Measurements from ENCODE around the gene GJD4. TPM values are rescaled to one million over a fixed set of nuclear protein-coding genes. Genes with fewer than 3 reads are reported as not detected.

GJD4 gene
- total RNA-seq, 1 donor from 2014 or later, result not detected

DNA sequence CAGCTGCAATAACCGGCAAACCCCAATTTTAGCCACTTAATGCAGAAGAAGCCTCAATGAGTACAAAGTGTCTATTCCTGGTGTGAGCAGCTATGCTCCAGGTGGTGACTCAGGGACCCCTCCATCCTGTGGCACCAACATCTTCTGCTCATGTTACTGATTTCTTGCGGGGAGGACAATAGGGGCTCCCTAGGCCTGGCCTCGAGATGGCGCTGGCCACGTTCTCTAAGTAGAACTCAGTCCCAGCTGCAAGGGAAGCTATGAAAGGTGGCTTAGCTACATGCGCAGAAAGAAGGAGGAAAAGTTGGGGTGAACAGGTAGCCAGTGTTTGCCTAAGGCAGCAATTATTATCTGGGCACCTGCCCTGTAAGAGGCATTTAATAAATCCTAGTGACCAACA, 6.6 kb downstream of the GJD4 start:
- DNase-seq (ENCODE audit: low spot score) (no peak), ATAC-seq (no peak)
- intact Hi-C loops (cut with DNase I), result no loop called here

DNA sequence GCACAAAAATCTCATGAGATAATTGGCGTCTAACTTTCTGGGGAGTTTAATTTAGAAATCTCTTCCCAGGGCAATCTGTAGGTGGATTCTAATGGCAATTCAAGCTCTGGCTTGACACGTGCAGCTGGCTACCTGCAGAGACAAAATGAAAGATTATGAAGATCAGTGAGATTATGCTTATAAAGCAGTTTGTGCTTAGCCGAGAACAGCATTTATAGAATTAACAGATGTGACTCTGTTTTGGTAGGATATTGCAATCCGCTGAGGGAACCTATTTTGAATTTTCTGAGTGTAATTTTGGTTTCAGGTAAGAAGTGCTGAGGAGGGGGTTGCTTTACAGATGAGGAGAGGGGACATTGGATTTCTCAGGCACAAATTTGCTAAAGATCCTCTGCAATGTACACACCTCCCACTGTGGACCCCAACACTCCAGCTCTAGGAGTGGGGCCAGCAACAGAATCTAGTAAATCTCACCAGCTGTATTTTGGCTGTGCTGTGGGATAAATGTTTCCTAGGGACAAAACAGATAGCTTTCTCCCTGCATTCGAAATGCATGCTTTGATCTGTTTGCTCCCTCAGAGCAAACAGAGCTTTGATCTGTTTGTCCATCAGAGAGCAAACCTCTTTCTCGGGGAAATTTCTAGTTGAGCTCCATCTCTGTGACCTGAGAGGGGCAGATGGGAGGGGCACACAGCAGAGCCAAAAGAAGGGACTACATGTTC, 7.4 kb downstream of the GJD4 start:
- no peak for ATAC-seq

DNA sequence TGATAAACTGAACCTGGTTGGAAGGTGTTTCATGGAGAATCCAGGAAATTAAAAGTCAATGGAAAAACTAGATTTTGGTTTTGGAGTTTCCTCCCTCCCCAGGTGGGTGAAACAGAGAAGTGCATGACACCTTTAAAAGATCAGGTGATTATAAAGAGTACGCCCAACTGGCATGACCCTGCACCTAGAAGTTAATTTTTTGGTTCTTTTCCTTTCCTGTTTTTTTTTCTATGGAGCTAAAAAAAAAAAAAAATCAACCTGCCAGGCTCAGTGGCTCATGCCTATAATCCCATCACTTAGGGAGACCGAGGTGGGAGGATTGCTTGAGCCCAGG, 7.9 kb downstream of the GJD4 start:
- ATAC-seq, result no peak
- intact Hi-C loops (cut with DNase I), result no loop called here

More for the DNA sequence above, 7.4 kb downstream of the GJD4 start:
- no peak for DNase-seq (ENCODE audit: low spot score)
- intact Hi-C loops (cut with DNase I), result no loop called here

DNA sequence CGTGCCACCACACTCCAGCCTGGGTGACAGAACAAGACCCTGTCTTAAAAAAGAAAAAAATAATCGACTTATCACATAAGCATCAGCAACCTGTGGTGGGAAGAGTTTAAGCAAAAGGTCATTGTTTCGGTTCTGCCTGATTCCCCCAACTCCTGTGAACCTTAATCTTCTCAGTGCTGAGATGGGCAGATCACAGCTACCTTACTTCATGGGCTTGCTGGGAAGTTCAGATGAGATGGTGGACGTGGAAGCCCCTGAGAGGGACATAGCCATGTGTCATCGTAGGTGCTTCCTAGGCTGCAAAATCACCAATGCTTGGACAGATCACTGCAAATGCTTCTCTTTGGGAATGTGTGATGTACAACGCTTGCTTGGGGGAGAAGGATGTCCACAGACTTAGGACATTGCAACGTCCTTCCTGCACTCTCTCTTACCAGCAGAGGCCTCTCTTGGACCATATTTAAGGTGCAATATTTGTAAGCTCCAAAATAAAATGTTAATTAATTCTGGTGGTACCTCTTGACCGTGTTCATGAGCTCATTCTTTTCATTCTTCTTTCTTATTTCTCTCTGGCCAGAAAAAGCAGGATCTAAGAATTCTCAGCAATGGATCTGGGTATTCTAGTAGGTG, 8.6 kb downstream of the GJD4 start:
- intact Hi-C loops (cut with DNase I), result no loop called here
- ATAC-seq, result peak; percentile 73
- no peak for DNase-seq (ENCODE audit: low spot score)

More for the DNA sequence above, 7.9 kb downstream of the GJD4 start:
- DNase-seq (ENCODE audit: low spot score), result no peak

DNA sequence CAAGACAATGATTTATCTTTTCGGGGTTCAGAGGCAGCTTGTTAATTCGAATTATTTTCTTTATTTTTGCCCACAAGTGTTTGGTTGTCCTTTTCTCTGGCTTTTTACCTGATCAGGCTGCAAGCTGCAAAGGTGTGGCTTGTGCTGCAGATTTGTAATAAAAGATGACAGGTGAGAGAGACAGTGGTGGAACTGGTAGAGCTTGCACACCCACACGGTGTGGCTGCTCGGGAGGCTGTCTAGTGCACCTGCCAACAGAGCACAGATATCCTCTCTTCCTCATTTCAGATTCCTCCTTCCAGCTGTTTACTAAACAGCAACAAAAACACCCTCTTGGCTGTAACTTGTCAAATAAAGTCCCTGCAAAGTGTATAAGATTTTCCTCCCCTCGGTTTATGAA, 9.2 kb downstream of the GJD4 start:
- ATAC-seq (no peak), DNase-seq (ENCODE audit: low spot score) (no peak)
- intact Hi-C loops (cut with DNase I), result no loop called here

DNA sequence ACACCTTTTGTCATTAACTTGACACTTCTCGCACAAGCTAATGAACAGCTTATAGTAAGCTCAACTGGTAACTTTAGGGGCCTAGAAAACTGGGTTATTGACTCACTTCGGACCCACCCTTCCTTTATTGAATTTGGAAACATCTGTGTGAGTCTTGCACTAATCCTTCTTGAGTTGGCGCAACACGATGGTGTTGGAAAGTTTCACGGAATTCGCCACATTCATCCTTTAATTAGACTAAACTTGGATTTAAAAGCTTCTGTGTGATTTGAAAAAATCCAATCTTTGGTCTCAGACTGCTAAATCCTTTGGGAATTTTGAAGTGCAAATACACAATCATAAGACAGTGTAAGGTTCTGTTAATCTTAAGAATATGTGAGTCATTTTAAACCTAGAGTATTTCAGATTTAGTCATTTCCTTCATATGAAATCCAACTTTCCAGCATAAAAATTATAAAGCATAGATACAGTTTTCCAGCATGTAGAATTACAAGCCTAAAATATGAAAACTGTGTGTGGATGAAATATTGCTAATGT, 21.9 kb downstream of the GJD4 start:
- no peak for ATAC-seq
- intact Hi-C loops (cut with DNase I), result no loop called here
- DNase-seq (ENCODE audit: low spot score), result no peak

DNA sequence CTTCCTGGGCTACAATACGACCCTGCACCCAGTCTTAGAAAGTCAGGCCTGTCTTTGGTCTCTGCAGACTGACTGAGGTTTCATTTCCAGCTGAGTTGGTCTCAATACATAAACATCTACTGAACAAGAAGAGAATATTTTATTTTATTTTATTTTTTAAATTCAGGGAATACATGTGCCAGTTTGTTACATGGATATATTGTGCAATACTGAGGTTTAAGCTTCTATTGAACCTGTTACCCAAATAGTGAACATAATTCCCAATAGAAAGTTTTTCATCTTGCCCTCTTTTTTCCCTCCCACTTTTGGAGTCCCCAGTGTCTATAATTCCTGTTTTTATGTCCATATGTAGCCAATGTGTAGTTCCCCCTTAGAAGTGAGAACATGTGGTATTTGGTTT, 26.3 kb downstream of the GJD4 start:
- intact Hi-C loops (cut with DNase I), result no loop called here
- ATAC-seq, result no peak
- no peak for DNase-seq (ENCODE audit: low spot score)

DNA sequence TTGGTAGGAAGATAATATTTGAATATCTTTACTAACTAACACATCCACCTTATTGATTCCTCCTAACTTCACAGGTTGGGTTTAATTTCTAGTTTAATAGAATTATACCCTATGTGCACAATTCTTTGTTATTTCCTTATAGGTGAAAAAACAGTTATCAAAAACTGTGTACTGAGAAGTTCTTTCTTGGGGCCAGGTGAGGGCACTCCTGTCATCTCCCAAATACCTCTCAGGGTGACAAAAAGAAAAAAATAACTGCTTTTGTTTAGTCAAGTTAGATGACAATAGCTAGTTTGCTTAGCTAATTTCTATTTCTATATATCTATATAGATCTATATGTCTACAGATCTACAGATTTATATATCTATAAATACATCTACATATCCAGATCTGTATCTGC, 26.9 kb downstream of the GJD4 start:
- no peak for ATAC-seq
- no peak for DNase-seq (ENCODE audit: low spot score)
- intact Hi-C loops (cut with DNase I), result no loop called here

DNA sequence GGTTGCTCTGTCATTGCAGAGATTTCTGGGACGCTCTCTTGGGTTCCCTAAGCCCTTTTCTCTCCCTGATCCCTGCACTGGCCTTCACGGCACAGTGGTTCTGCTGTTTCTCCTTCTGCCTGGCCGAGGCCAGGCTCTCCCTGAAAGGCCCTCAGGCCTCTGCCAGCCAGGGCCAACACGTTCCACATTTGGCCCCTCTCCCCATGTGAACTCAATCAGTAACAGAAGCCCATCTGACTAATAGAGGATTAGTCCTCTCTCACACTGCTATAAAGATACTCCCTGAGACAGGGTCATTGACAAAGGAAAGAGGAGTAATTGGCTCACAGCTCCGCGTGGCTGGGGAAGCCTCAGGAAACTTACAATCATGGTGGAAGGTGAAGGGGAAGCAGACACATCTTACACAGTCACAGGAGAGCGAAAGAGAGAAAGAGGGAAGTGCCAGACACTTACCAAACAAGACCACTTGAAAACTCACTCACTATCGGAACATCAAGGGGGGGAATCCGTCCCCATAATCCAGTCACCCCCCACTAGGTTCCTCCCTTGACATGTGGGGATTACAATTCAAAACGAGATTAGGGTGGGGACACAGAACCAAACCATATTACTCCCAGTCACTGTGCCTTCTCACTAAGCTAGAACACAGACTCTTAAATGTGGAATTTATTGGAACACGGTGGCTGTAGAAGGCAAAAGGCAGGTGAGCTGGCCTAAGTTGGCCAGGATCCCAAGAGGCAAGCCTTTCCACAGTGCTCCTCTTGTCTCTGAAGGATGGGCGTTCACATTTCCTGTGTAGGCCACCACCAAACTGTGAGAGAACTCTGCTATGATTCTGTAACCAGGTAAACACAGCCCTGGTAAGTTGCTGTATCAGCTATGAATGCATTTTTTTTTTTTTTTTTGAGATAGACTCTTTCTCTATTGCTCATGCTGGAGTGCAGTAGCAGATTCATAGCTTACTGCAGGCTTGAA, 28.2 kb downstream of the GJD4 start:
- DNase-seq (ENCODE audit: low spot score), result no peak
- intact Hi-C loops (cut with DNase I), result no loop called here
- ATAC-seq, result no peak

DNA sequence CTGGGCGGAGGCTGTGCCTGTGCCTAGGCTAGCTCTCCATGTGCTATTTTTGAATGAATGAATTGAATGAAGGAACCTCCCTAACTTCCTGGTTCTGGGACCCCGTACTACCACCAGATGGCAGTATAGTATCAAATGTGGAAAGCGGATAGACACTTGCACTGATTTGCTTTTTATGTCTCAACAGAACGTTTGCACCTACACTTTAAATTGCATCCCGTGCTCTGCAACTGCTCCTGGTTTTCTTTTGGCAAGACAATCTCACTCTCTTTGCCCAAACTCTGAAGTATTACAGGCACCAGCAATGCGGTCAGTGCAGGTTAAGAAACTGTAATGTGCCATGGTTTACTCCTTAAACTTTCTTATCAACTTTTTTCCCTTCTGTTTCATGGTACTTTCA, 30.4 kb downstream of the GJD4 start:
- ATAC-seq (peak; percentile 66), DNase-seq (ENCODE audit: low spot score) (no peak)
- intact Hi-C loops (cut with DNase I), result no loop called here

DNA sequence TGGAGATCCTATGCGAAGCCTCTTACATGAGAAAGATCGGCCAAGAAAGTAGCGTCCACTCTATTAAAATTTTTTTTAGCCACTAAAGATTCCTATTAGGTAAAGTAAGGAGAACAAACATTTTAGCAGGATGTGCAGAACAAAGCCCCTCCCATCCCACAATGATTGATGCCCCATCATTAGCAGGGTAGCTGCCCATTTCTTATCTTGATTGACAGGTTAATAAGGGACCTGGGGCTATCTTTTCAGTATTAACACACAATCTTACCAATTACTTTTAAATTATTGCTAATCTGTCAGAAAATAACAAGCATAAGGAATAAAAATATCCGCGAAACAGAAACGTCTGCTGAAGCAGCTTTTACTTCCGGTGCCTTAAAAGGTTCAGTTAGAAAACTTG, 31.8 kb downstream of the GJD4 start:
- intact Hi-C loops (cut with DNase I), result no loop called here
- no peak for DNase-seq (ENCODE audit: low spot score)
- no peak for ATAC-seq

DNA sequence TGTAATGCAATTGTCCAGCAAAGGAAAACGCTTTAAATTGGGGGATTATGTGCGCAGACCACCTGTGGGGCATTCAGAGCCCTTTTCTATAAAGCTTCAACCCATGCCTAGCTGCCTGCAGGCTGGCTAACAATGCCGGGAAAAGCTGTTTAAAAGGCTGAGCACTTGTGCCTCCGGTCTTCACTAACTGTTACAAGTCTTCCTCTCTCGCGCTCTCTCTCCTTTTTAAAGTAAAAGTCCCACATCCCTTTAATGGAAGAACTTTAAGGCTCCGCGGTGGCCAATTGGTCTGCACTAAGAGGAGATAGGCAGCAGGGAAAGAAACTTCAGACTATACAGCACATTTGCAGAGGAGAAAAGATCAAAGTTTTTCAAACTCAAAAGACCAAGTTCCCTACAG, 32.3 kb downstream of the GJD4 start:
- intact Hi-C loops (cut with DNase I), result no loop called here
- DNase-seq (ENCODE audit: low spot score), result no peak
- ATAC-seq, result no peak

DNA sequence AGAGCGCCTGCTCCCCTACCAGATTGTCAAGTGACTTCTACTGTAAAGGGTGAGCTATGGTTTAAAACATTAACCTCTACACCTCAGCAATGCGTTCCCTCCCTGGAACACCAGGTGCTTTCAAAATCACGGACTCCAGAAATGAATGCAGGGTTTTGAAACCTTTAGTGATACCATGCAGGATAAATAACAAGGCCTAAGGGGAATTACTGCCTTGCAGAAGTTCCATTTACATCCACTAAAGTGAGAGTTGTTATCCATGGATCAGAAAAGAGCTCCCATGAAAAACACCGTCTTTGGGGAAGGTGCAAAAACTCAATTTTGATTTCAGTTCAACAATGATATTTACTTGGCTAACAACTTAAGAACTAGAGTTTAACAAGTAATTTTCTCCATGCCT, 33.0 kb downstream of the GJD4 start:
- ATAC-seq (no peak), DNase-seq (ENCODE audit: low spot score) (no peak)
- intact Hi-C loops (cut with DNase I), result no loop called here

DNA sequence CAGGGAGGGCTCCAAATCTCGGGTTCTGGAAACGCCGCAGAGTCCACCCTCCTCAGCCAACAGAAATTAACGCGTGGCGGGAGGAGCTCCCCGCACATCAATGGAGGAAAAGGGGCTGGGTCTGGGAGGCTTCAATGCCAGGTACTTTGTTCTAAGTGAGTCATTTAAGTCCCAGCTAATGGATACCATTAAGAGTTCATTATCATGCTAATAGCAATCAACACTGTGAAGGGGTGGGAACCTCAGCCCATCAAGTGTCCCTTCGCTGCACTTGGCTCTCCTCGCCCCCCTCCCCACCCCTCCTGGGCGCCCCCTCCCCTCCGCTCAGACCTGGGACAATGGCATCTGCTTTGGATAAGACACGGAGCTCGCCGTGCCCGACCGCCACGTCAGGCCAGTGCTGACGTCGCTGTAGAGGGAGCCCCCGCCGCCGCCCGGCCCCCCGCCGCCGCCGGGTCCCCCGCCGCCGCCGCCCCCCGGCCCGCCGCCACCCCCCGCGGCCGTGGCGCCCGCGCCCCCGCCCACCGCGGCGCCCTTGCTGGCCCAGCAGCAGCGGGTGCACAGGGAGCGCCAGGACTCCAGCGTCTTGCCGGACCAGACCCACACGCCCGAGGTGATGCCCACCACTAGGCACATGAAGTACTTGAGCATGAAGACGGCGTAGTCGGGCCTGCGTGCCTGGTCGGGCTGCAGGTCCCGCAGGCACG, 34.0 kb downstream of the GJD4 start:
- ATAC-seq, result no peak
- no peak for DNase-seq (ENCODE audit: low spot score)
- intact Hi-C loops (cut with DNase I), result no loop called here

DNA sequence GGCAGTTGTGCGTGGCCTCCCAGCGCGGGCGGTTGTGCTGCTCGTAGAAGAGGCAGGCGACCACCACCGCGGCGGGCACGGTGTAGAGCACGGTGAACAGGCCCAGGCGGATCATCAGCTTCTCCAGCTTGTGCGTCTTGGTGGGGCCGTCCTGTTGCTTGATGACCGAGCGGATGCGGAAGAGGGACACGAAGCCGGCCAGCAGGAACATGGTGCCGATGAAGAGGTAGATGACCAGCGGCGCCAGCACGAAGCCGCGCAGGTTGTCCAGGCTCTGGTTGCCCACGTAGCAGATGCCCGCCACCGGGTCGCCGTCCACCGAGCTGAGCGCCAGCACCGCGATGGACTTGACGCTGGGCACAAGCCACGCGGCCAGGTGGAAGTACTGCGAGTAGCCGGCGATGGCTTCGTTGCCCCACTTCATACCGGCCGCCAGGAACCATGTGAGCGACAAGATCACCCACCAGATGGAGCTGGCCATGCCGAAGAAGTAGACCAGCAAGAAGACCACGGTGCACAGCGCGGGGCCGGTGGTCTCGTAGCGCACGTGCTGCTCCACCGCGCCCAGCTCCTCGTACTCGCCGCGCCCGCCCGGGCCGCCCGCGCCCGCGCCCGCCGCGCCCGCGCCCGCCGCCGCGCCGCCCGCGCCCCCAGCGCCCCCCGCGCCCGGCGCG, 34.7 kb downstream of the GJD4 start:
- DNase-seq (ENCODE audit: low spot score), result peak; percentile 72

DNA sequence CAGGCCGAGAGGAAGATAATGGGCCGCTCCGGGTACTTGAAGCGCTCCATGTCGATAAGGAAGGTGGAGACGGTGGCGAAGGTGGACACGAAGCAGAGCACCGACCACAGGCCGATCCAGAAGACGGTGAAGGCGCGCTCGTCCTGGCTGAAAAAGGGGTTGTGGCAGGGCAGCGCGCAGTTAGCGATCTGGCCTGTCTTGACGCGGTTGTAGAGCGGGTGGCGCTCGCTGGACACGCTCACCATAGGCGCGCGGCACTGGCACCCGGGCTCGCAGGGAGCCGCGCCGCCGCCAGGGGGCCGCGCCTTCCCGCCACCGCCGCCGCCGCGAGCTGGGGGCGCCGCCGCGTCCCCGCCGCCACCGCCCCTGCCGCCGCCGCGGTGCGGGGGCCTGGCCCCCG, 35.3 kb downstream of the GJD4 start:
- peak; percentile 80 for DNase-seq (ENCODE audit: low spot score)
- peak; percentile 29 for ATAC-seq
- intact Hi-C loops (cut with DNase I), result loop anchor here (5.0 kb wide), 1 partner anchor 1137 kb away; no protein-coding TSS in a partner anchor

More for the DNA sequence above, 34.7 kb downstream of the GJD4 start:
- ATAC-seq, result no peak
- intact Hi-C loops (cut with DNase I), result loop anchor here (5.0 kb wide), 1 partner anchor 1137 kb away; no protein-coding TSS in a partner anchor

DNA sequence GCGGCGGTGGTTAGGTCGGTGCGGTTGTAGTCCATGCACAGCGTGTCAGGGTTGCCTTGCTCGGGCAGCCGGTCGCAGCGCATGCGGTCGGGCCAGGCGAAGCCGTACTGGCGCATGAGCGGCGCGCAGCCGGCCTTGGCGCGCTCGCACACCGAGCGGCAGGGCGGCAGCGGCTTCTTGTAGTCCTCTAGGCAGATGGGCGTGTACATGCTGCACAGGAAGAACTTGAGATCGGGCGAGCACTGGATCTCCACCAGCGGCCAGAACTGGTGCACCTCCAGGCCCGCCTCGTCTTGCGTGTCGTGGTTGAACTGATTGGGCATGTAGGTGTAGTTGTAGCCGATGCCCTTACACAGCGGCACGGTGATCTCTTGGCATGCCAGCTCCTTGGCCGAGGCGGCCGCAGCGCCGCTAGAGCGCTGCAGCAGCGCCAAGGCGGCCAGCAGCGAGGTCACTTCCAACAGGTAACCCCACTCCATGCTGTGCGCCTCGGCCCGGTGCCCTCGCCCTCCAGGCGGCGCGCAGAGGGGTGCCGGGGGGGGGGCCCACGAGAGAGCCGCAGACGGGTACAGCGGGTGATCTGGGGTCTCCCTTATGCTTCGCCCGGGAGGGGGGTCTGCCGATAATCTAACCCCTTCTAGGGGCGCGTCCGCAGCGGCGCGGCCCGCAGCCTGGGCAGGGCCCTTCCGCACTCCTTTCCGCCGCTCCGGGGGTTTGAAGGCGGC, 36.0 kb downstream of the GJD4 start:
- DNase-seq (ENCODE audit: low spot score) (peak; percentile 76), ATAC-seq (peak; percentile 35)
- intact Hi-C loops (cut with DNase I), result loop anchor here (5.0 kb wide), 1 partner anchor 1136 kb away; no protein-coding TSS in a partner anchor

DNA sequence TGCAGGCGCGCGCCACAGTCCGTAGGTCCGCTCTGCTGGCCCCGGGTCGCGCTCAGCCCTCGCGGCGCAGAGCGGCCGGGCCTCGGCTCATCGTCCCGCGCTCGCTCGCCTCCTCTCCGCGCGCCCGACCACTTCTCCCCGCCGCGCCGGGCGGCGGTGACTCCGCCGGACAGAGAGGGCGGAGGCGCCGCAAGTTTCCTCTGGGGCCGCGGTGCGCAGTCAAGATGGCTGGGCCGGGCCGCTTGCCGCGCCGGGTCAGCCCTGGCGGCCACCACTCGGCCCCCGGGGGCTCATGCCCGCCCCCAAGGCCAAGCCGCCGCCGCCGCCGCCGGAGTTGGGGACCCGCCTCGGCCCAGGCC, 36.5 kb downstream of the GJD4 start:
- ATAC-seq, result no peak
- intact Hi-C loops (cut with DNase I), result loop anchor here (5.0 kb wide), 1 partner anchor 1136 kb away; no protein-coding TSS in a partner anchor
- no peak for DNase-seq (ENCODE audit: low spot score)

All from sciatic nerve (tissue), 2 donors.